Skin of body (tissue), 2 donors: ENCODE data around the gene PKN2. TPM values are rescaled to one million over a fixed set of nuclear protein-coding genes. Genes with fewer than 3 reads are reported as not detected.
A peak's percentile ranks its signal among the peaks of the same experiment; 100 is the strongest.
"Not testable (repeated sequence)": the region's sequence is repeated elsewhere in the genome, so short reads cannot be mapped to it uniquely, and the experiment has no call there.

Source experiments
- DNase-seq: peaks from one replicate; lab custom pipeline; 2025; lab: John Stamatoyannopoulos, UW
- total RNA-seq: library from RNA; depleted of rRNA; stranded (reverse); fragments of >200 nt; gene quantifications from one replicate; pipeline ENCODE4 v1.2.3, GENCODE V29; 2014

PKN2 gene
- total RNA-seq, 1 donor from 2014 or later, result 64.6 TPM

DNA sequence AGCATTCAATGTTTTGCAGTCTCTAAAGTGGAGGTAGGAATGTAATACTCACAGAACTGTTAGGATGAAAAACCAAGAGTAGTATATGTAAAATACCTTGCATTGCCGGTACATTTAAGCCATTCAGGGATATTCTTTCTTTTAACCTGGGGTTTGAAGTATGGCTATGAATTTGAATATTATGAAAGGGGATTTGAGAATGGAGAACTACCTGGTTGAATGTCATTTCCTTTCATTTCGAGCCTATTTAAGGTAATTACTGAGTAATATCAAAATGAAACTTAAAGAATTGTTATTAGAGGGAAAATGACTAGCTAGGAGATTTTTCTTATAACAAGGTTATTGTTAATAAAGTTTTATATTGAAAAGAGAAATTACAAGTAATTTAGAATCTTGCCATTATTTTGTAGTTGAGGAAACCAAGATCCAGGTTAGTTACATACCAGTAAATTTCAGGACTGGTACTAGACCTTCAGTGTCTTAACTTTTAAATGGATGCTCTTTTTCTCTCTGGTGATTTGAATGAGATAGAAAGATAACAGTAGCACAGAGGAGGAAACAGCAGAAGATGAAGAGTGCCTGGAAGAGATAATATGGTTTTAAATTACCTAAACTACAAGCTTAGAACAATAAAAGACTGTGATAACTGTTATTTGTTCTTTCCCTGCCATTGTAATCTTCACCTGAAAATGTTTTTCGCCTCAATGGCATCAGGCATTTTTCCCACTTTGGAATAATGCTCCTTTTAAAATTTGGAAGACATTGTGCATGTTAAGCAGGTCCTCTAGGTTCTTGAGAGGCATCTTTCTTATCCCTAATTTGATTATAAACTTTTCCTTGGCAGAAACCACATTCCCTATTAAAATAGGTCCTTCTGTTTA lies 103.2 kb downstream of the PKN2 start:
- DNase-seq, result no peak

DNA sequence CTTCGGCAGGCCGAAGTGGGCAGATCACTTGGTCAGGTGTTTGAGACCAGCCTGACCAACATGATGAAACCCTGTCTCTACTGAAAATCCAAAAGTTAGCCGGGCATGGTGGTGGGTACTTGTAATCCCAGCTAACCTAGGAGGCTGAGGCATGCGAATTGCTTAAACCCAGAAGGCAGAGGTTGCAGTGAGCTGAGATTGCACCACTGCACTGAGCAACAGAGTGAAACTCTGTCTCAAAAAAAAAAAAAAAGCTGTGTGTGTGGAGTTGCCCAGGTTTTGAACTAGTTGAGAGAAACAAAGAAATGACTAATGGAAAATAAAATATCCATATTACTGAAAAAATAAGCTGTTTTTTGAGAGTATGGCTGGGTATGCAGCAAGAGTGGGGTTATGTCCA lies 107.1 kb downstream of the PKN2 start:
- DNase-seq, result no peak

DNA sequence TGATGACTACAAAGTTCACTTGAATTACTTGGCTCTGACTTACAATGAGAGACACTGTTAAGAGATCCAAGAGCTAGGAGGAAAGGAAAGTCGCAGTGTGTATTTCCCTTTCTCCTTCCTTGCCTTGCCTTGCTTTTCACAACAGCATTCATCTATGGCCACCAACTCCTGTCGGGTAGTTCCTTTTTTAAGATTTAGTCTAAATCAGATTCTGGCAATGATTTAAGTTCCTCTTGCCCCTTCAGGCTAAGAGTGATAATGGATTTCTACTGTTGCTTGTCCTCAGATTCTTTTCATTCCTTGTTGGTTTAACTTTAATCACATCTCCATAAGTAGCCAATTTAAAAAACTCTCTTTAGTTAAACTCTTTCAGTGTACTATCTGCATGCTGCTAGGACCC lies 115.4 kb downstream of the PKN2 start:
- no peak for DNase-seq

DNA sequence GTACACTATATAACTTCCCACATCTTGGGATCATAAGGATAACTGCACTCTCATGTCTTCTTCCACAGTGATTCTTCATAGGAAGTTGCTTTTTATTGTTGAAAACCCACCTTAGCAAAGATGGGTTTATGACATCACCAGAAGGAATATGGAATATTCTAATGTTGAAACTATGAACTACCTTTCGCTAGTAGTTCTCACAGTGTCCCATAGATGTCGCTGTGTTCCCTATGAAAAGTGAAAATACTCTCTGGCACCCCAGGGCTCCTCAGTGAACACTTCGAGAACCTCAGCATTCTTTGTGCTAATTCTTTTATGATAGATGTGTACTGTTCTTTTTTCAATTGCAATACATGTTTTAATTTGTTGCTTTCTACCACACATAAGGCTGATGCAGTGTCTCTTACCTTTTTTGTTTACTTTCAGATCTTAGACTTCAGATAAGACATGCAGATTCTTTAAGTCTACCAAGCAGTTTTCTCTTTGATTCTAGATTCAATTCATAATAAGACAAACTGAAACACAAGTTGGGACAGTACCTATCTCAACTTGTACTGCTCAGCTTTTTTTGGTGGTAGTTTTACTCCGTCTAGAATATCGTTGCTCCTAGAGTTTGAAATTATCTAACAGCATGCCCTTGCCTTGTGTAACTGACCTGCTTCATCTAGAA lies 116.4 kb downstream of the PKN2 start:
- DNase-seq, result no peak

DNA sequence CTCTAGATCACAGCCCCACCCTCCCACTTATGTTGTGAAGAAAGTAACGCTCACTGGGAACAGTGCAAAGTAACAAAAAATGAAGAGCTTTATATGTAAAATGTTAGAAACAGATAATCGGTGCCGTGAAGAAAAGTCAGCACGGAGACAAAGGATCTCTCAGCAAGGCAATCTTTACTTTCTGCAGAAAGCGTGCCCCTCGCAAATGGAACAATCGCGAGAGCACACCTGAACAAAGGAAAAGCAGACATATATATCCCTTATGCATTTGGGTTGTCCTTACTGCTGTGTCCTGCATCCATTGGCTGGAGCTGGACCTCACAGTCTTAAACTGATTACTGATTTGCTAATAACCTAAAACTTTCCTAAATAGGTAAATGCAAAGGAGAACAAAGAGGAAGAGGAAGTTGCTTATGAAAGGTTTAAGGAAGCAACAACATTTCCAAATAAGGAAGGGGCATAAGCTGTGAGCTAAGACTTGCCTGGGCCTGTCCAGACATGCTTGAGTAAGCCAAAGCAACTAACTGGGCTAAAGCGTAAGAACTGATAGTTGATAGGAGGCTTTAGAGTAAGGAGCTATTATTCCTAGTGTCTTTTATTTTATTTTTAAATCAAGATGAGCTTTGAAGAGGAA lies 117.6 kb downstream of the PKN2 start:
- no peak for DNase-seq

DNA sequence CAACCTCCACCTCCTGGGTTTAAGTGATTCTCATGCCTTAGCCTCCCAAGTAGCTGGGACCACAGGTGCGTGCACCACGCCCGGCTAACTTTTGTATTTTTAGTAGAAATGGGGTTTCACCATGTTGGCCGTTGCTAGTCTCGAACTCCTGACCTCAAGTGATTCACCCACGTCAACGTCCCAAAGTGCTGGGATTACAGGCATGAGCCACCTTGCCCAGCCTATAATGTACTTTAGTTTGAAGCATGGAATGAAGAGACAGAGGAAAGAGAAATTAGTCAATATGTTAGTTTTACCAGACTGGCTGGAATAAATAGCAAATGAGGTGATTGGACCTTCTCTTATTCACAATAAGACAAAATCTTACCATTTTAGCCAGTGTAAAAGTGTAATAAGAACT lies 118.3 kb downstream of the PKN2 start:
- DNase-seq, result no peak

DNA sequence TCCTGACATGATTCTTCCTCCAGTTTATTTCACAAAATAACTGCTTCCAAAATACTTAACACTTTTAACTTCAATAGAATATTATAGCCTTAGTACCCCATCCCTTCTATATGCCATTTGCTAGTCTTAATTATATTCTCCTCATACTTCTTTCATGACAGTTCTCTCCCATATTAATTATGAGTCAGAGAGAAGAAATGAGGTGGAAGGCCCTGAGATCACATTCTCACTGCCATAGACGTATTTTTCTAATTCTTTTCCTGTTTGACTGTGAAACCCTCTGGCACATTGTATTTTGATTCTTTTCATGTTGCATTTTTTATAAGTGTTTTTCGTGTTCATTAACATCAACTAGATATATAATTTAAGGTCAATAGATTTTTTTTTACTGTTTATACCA lies 118.9 kb downstream of the PKN2 start:
- DNase-seq, result no peak

DNA sequence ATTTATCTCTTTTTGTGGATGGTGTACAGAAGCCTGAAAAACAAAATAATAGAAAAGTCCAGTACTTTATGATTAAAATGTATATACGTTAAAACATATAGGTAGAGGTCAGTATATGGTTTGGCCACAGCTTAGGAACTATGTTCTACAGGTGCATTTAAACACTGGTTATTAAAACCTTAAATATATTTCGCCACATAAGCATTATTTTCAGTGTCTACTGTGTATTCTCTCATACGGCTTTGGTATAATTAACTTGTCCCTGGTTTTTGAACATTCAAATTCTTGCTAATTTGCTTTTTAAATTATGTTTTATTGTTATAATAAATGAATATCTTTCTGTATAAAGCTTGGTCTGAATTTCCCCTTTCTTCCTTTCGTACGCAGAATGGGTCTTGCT lies 119.4 kb downstream of the PKN2 start:
- no peak for DNase-seq

DNA sequence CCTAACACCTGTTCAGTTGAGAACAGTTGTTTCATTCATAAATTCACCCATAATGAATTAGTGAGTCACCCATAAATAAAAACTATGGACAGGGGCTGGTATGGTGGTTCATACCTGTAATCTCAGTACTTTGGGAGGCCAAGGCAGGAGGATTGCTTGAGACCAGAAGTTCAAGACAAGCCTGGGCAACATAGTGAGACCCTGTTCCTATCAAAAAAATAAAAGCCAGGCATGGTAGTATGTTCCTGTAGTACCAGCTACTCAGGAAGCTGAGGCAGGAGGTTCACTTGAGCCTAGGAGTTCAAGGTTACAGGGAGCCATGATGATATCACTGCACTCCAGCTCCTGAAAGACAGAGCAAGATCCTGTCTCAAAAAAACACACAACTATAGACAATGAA lies 128.3 kb downstream of the PKN2 start:
- no peak for DNase-seq

DNA sequence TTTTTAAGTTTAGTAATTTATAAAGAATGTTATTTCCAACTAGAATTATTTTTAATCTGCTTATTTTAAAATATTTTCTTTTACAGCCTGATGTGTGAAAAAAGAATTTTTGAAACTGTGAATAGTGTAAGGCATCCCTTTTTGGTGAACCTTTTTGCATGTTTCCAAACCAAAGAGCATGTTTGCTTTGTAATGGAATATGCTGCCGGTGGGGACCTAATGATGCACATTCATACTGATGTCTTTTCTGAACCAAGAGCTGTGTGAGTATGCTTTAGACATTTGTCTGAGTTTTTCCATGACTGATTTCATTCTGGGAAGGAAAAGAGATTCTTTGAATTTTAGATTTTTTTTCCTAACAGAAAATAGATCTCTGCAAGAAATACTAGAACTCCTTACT lies 129.4 kb downstream of the PKN2 start:
- DNase-seq, result no peak

DNA sequence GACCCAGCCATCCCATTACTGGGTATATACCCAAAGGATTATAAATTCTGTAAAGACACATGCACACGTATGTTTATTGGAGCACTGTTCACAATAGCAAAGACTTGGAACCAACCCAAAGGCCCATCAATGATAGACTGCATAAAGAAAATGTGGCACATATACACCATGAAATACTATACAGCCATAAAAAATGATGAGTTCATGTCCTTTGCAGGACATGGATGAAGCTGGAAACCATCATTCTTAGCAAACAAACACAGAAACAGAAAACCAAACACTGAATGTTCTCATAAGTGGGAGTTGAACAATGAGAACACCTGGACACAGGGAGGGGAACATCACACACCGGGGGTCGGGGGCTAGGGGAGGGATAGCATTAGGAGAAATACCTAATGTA lies 135.6 kb downstream of the PKN2 start:
- not testable (repeated sequence) for DNase-seq

DNA sequence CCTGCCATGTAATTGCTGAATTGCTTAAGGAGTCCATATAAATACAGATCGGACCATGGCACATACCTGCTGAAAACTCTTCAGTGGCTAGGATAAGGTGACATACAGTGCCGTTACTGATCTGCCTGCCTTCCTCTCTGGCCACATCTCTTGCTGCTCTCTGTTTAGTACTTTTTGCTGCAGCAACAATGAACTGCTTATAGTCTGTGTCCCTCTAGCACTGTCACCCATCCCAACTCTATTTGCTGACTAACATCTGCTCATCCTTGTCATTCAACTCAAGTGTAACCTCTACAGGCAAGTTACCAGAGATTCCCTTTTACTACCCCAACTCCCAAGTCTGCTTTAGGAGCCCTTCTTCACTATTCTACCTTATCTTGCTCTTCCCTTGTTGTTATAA lies 141.6 kb downstream of the PKN2 start:
- DNase-seq, result no peak

DNA sequence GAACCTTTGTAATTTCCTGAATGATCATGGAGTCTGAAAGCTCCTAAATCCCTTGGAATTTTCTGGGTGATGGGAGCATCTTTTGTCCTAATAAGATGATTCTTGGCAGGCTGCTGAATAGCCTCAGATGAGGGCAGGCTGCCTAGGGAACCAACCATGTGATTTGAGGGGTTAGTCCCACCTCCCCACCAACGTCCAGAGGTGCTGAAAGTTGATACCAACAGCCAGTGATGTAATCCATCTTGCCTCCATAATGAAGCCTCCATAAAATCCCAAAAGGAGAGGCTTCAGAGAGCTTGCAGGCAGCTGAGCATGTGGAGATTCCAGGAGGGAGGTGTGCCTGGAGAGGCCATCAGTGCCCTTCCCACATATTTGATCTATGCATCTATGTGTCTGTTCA lies 163.6 kb downstream of the PKN2 start:
- DNase-seq, result no peak

DNA sequence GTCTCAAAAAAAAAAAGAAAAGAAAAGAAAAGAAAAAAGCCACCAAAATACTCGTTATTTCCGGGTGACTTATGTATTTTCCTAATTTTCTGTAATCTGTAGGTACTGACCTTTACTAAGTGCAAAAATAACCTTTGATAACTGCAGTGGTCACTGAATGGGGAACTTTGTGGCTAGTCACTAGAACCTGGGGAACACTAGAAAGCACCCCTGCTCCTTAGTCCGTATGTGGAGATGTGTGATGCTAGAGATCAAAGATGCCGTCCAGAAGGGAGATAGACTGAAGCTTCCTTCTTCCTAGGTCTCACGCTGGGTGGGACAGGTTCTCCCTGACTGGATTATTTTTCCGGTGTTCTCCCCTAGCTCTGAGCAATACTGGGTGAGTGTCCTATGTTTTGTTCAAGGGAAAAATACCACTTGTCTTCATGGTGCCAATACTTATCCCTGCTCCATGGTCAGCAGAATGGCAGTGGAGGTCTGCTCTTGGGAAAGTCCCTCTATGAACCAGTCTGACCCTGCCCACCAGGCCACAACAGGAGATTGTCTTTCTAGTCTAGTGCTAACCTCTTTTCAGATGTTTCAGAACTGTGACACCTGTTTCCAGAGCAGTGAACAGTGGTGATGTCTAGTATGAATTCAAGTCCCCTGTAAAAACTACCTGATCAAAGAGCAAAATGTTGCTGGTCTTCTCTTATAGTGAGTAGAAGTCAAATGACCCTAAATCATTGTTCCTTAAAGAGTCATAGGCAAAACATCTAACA lies 167.4 kb downstream of the PKN2 start:
- no peak for DNase-seq

DNA sequence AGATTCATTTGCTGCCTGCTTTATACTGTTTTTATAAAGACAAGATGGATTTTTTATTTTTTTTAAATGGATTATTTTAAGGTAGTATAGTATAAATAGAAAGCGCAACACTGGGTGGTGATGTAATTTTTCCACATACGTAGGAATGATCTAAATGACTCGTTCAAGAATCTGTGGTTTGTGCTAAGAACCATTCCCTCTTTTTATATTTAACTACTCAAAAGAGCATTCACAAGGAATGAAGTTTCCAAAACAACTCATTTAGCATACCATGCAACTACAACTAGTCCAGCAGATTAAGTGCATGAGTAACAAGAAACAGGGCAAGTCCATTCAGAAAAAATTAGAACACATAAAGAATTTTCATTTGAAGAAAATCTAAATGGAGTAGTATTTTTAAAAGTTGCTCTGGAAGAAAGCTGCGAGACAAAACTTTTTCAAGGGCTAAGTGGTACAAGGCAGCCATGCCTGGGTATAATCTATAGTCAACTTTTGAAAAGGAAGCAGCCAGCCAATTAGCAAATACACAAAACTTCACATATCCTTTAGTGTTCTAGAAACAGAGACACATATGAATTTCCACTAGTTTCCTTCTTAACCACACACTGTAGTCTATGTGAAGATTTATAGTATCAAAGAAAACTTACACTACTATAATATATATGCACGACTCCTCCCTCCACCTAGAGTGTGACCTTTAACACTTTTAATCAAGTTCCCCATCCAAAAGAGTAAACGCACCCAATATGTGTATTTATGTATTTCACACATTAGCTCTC lies 183.9 kb downstream of the PKN2 start:
- no peak for DNase-seq

DNA sequence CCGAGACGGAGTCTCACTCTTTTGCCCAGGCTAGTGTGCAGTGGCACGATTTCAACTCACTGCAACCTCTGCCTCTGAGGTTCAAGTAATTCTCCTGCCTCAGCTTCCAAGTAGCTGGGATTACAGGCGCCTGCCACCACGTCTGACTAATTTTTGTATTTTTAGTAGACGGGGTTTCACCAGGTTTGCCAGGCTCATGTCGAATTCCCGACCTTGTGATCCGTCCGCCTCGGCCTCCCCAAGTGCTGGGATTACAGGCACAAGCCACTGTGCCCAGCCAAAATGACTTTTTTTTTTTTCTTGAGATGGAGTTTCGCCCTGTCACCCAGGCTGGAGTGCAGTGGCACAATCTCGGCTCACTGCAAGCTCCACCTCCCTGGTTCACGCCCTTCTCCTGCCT lies 185.6 kb downstream of the PKN2 start:
- DNase-seq, result not testable (repeated sequence)

DNA sequence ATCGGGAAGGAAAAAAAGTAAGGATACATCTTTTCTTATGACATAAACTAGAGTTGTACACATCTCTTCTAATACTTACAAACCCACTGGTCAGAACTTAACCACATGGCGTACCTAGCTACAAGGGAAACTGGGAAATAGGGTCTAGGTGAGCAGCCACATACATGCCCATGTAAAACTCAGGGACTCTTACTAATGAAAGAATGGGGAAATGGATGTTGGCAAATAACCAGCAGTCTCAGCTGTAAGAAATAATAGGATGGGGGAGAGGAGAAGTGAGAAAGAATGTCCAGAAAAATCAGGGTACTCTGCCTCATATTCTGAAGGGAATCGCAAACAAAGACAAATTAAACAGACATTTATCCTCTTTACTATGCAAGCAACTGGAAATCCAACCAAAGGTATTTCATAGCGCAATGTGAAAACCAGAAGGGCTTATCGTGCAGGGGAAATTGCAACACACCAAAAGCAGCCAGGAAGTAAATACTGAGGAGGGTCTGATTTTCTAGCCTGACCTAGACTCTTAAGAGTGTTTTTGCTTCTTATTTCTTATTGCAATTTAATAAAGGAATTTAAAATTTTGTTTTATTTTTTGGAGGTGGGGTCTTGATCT lies 189.8 kb downstream of the PKN2 start:
- DNase-seq, result no peak

DNA sequence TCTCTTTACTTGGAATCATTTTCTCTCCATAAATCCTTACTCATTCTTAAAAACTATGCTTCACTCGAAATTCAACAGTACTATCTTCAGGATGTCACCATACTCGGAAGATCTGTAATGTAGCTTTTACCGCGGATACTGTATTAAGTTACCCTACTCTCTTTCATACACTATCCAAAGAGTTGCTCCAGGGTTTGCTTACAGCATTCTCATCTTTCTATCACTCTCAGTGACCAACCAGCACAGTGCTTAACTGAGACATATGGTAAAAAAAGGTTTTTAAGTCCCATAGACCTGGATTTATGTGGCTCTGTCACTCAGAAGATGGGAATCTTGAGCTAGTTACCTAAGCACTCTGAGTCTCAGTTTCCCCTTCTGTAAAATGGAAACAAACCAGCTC lies 191.5 kb downstream of the PKN2 start:
- no peak for DNase-seq

DNA sequence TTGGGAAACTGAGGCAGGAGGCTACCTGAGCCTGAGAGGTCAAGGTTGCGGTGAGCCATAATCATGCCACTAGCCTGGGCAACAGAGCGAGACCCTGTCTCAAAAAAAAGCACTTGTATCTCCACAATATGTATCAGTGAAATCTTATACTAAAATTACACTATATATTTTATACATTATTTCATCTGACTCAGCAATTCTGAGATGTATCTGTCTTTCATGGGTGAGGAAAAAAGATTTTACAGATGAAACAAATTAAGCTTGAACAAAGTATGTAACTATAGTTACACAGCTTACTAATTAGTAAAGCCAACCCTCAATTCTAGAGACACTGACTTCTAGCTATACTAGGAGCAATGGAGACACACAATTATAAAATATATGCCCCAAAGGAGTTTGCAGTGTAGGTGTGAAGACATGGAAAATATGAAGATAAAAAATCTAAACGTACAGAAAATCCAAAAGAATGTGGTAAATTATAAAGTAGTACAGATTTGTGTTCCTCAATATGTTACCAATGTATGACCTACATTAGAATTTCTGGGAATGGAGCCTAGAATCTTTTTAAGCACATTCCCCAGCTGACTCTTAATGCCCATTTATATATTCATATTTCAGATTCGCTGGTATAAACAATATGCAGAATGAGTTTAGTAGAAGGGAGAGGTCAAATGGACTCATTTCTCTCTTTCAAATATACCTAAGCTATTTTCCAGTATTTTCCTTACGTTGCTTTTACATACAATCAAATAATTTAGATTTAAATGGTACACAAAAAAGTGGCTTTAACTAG lies 192.7 kb downstream of the PKN2 start:
- DNase-seq, result peak; percentile 25

DNA sequence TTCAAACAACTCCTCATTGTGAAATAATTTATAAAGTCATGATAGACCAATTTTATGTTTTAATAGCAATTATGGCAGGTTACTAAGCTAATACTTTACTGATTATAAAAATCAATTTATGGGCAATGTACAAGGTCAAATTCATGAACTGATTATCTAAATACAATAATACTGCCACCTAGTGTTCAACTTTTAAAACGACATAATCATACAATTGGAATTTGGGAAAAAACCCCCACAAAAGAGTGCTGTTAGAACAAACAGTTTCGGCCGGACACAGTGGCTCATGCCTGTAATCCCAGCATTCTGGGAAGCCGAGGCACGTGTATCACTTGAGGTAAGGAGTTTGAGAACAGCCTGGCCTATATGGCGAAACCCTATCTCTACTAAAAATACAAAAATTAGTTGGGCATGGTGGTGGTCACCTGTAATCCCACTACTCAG lies 193.3 kb downstream of the PKN2 start:
- DNase-seq, result peak; percentile 10
